Measurements from ENCODE around the gene FGF22. TPM values are rescaled to one million over a fixed set of nuclear protein-coding genes. Genes with fewer than 3 reads are reported as not detected.

The FGF22 gene
- total and polyA plus RNA-seq, 2 of the 8 experiments (the other 6 are each of a cell fraction or from before 2014, with no cell fraction given): 0.44 to 1.7 TPM

DNA sequence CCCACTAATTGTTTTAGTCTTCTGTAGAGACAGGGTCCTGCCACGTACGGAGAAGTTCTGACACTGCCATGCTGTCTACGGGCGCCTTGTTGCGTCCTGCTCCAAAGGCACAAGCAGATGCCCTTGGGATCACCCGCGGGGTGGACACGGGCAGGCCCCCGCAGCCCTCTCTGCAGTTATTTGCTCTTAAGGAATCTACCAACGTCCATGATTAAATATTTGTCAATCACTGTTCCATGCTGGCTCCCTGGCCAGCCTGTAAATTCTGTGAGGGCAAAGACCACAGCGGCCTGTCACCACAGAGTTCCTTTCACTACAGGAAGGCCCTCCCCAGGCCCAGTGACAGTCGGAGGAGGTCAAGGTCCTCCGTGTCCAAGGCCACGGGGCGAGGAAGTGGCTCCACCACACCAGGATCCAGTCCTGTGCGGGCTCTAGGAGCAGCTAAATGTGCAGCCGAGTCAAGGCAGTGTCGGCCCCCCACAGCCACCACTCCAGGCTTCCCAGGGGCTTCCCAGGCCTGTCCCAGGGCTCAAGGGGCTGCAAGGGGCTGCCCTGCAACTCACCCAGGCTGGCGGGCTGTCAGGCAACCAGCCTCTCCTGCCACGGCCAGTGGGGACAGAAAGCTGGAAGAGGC lies 21.2 kb downstream of the FGF22 start:
- Histone ChIP-seq H3K36me3 (ENCODE audit: control insufficient read depth in 2 of 4, insufficient read depth in 4 of 4, low read length in 3 of 4) (peaks cover 0 to 6% (median 0%) of the 10 kb centered on the region in 4 experiments; a peak in 1 of 8 replicates), H3K23me2 (ENCODE audit: low read depth, low read length) (peaks cover 3% of the 10 kb centered on the region; the same call in 1 of the 2 replicates), H4K20me1 (replicated peaks in 1 of 2; ENCODE audit: control insufficient read depth in 1 of 2, insufficient read depth in 2 of 2, low read length in 2 of 2) (peaks cover 39 to 43% of the 10 kb centered on the region in 2 experiments), H3K4me2 (ENCODE audit: insufficient read depth in 1 of 2, low read depth in 2 of 2, low read length in 2 of 2) (peak overlapping the region; percentile 80 to 93), H3K79me1 (ENCODE audit: low read depth, low read length) (peaks cover 6% of the 10 kb centered on the region), H3K56ac (replicated peaks; ENCODE audit: insufficient read length, low read depth, low read length) (no peak overlapping the region), H4K5ac (ENCODE audit: insufficient read length, low read depth, low read length) (no peak overlapping the region), H2BK5ac (ENCODE audit: low read depth, low read length) (no peak overlapping the region; the same call in 1 of the 2 replicates), H3K9ac (replicated peaks in 1 of 4; ENCODE audit: extremely low read depth in 1 of 4, low read depth in 3 of 4, low read length in 3 of 4) (no peak overlapping the region; a peak in 1 of 7 replicates), H3K27me3 (replicated peaks in 1 of 4; ENCODE audit: control insufficient read depth in 3 of 4, extremely low read depth in 1 of 4, insufficient read depth in 3 of 4, low read length in 3 of 4) (peaks cover 0 to 4% (median 2%) of the 10 kb centered on the region in 4 experiments; a peak in 1 of 7 replicates), H3K9me3 (ENCODE audit: insufficient read depth in 2 of 2, low read depth in 1 of 2, low read length in 1 of 2) (peaks cover 5 to 6% of the 10 kb centered on the region in 2 experiments; a peak in 2 of 4 replicates), H3K79me2 (ENCODE audit: control insufficient read depth in 1 of 2, insufficient read depth in 2 of 2, low read length in 2 of 2) (peaks cover 52 to 70% of the 10 kb centered on the region in 2 experiments), H3K23ac (ENCODE audit: insufficient read length) (no peak overlapping the region), H3K27ac (ENCODE audit: low read depth, low read length) (no peak overlapping the region), H4K8ac (ENCODE audit: extremely low read depth, insufficient read depth, low read length) (peak overlapping the region; percentile 43; the same call in 1 of the 2 replicates), H4K91ac (replicated peaks; ENCODE audit: insufficient read length, low read length) (no peak overlapping the region), H3K18ac (ENCODE audit: extremely low read depth, low read length) (no peak overlapping the region), H2BK12ac (ENCODE audit: low read depth, low read length) (no peak overlapping the region), H2BK120ac (replicated peaks; ENCODE audit: low read depth, low read length) (no peak overlapping the region), H3K4me1 (replicated peaks in 1 of 4; ENCODE audit: control insufficient read depth in 3 of 4, insufficient read depth in 4 of 4, low read length in 3 of 4) (peaks cover 0 to 14% (median 6%) of the 10 kb centered on the region in 4 experiments; a peak in 5 of 7 replicates), H2AFZ (ENCODE audit: low read length) (no peak overlapping the region), H2BK15ac (ENCODE audit: low read length) (no peak overlapping the region), H3K14ac (ENCODE audit: insufficient read length) (no peak overlapping the region), H3K4me3 (ENCODE audit: extremely low read depth in 1 of 4, insufficient read depth in 2 of 4, low read depth in 3 of 4, low read length in 4 of 4) (peak overlapping the region in 3 of 4 experiments; percentile 15 to 99 (median 81); a peak in 5 of 8 replicates), H2BK20ac (ENCODE audit: low read length) (no peak overlapping the region), H3K4ac (replicated peaks; ENCODE audit: insufficient read length, low read depth, low read length) (no peak overlapping the region), H2AK5ac (ENCODE audit: low read depth, low read length) (no peak overlapping the region)
- ChIA-PET POLR2A (ENCODE audit: partially characterized antibody) (interaction anchor here (0.8 to 1.1 kb wide), 3 partner anchors 11 to 89 kb away, joined by 3 read pairs; partner anchors contain the start of gene BSG), CTCF (ENCODE audit: partially characterized antibody) (interaction anchor here (1.0 to 1.2 kb wide), 2 partner anchors 10 to 81 kb away, joined by 3 to 4 read pairs; no protein-coding TSS in a partner anchor)
- DNase-seq (ENCODE audit: low read depth in 1 of 2, low spot score in 2 of 2) (no peak), FAIRE-seq (no peak)
- 85% methylated on average over 20 of the region's 20 CpGs; no CpG with 5 or more reads in 1 of the 2 experiments for WGBS, 2 experiments (ENCODE audit: extremely low coverage in 1 of 2, insufficient coverage in 1 of 2, insufficient read length in 1 of 2, insufficient replicate concordance in 2 of 2, low coverage in 1 of 2, low lambda C conversion rate in 2 of 2, missing lambda C conversion rate in 1 of 2)
- no peak for TF ChIP-seq RFX5 (IDR thresholded peaks at IDR 0.05; ENCODE audit: borderline replicate concordance, low read depth, low read length)
- no peak for TF ChIP-seq BCL11A (IDR thresholded peaks at IDR 0.05; ENCODE audit: low read depth in 2 of 2, low read length in 2 of 2)
- no peak for TF ChIP-seq GABPA (IDR thresholded peaks at IDR 0.05; ENCODE audit: borderline replicate concordance, insufficient read depth, low read length)
- no peak for TF ChIP-seq BRCA1 (IDR thresholded peaks at IDR 0.05; ENCODE audit: low read depth, low read length)
- no peak for TF ChIP-seq SP4 (IDR thresholded peaks at IDR 0.05; ENCODE audit: low read length)
- TF ChIP-seq MAFK (IDR thresholded peaks at IDR 0.05; ENCODE audit: low read depth, low read length): no peak
- no peak for TF ChIP-seq RAD21 (IDR thresholded peaks at IDR 0.05 in 1 of 2, conservative IDR thresholded peaks at IDR 0.05 in 1 of 2; ENCODE audit: low read depth in 2 of 2, low read length in 2 of 2)
- TF ChIP-seq SP2 (IDR thresholded peaks at IDR 0.05; ENCODE audit: low read length): no peak
- no peak for TF ChIP-seq KDM4A (IDR thresholded peaks at IDR 0.05; ENCODE audit: low read depth, low read length, severe bottlenecking)
